Diencephalon (tissue), 1 donor: ENCODE data around the gene ALG14. TPM values are rescaled to one million over a fixed set of nuclear protein-coding genes. Genes with fewer than 3 reads are reported as not detected.

ENCODE experiments used
- total RNA-seq: library from RNA; depleted of rRNA; stranded (reverse); fragments of >200 nt; gene quantifications from one replicate; pipeline ENCODE4 v1.2.3, GENCODE V29; 2014

The ALG14 gene
- total RNA-seq = 6.5 TPM

GRCh38 chr1:95072532-95073419 lies at the start of gene ALG14:
Gene ALG14, minus strand, starts transcription at chr1:95072951. Its CDS starts 53 bp downstream, at chr1:95072898.

GRCh38 chr1:95117207-95118066 lies 44.7 kb upstream of the ALG14 start, which contains the start of gene TLCD4:
Gene TLCD4, plus strand, starts transcription at chr1:95117355. Its CDS starts 26,547 bp downstream, at chr1:95143902.

GRCh38 chr1:94926915-94927404 lies 145.8 kb downstream of the ALG14 start, which contains the start of gene CNN3:
Gene CNN3, minus strand, starts transcription at chr1:94927110. Its CDS starts 216 bp downstream, at chr1:94926894.

Other genes with a start within 250 kb of the ALG14 start
- 204 TPM for gene CNN3, start 145.8 kb downstream of the ALG14 start, total RNA-seq
- 20.5 TPM for gene TLCD4, start 44.4 kb upstream of the ALG14 start, total RNA-seq
- 28.8 TPM for gene RWDD3, start 161.3 kb upstream of the ALG14 start, total RNA-seq